ENCODE results near the gene SFXN5.

- no peak for TF ChIP-seq POLR2AphosphoS5 (IDR thresholded peaks at IDR 0.05; ENCODE audit: low read depth, low read length)
- TF ChIP-seq TAF1 (IDR thresholded peaks at IDR 0.05; ENCODE audit: borderline replicate concordance, insufficient read depth, low read length), result no peak
- no peak for TF ChIP-seq SIN3A (IDR thresholded peaks at IDR 0.05; ENCODE audit: borderline replicate concordance, insufficient read depth, low read length)
- no peak for TF ChIP-seq REST (IDR thresholded peaks at IDR 0.05; ENCODE audit: insufficient read depth in 1 of 2, low read depth in 2 of 2, low read length in 2 of 2)
- TF ChIP-seq FOXP2 (optimal IDR thresholded peaks at IDR 0.05; ENCODE audit: borderline replicate concordance, extremely low read depth, extremely low read length, insufficient read depth), result no peak
Observed at GRCh38 chr2:72995430-72996116, 75.9 kb downstream of the SFXN5 start.

Data from PFSK-1 (cell line).